Measurements from ENCODE around the gene DPP10. TPM values are rescaled to one million over a fixed set of nuclear protein-coding genes. Genes with fewer than 3 reads are reported as not detected.

The DPP10 gene
- total and polyA plus RNA-seq, 10 of the 15 experiments (the other 5 are each of a cell fraction or from before 2014, with no cell fraction given), result not detected

DNA sequence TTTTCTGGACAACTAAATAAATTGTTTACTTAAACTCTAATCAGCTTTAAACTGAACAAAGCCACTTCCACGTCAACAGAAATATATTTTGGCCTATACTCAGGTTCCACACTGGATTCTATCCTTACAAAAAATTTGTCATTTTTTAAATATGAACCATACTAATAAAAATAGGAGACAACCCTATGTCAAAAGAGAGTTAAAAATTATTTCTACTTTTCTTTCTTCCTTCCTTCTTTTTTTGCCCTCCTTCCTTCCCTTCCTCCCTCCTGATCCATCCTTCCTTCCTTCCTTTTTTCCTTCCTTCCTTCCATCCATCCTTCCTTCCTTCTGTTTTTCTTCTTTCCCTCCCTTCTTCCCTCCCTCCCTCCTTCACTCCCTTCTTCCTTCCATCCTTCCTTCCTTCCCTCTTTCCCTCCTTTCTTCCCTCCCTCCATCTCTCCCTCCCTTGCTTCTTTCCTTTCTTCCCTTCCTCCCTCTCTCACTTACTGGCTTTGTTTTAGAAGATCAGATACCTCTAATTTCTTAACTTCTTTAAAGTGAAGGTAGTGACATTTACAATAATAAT, 1444.9 kb downstream of the DPP10 start:
- DNase-seq (ENCODE audit: low read depth, low spot score) (no peak), ATAC-seq (no peak), FAIRE-seq (no peak)
- H3K27me3 ChIP-seq (replicated peaks in 1 of 2; ENCODE audit: control insufficient read depth in 2 of 2, insufficient read depth in 2 of 2, low read length in 1 of 2), result no peaks in the 10 kb centered on the region
- no peak overlapping the region for H2AFZ ChIP-seq (ENCODE audit: control insufficient read depth, low read depth, low read length)
- no peaks in the 10 kb centered on the region for H4K20me1 ChIP-seq (ENCODE audit: control insufficient read depth, insufficient read depth)
- RAD21 ChIA-PET (ENCODE audit: unreplicated experiment), result no interaction called here
- intact Hi-C loops (cut with micrococcal nuclease; ENCODE audit: unreplicated experiment), result no loop called here
- CTCF ChIA-PET, result no interaction called here
- no peaks in the 10 kb centered on the region for H3K36me3 ChIP-seq (ENCODE audit: control insufficient read depth in 2 of 2, insufficient read depth in 2 of 2, low read length in 1 of 2)
- TF ChIP-seq FOXM1 (IDR thresholded peaks at IDR 0.05; ENCODE audit: low read depth, low read length) (no peak), ETV6 (conservative IDR thresholded peaks at IDR 0.05 in 1 of 2, IDR thresholded peaks at IDR 0.05 in 1 of 2; ENCODE audit: borderline replicate concordance in 1 of 2, low read depth in 1 of 2) (no peak), SP1 (IDR thresholded peaks at IDR 0.05; ENCODE audit: low read depth, low read length) (no peak), TCF7 (IDR thresholded peaks at IDR 0.05; ENCODE audit: borderline replicate concordance) (no peak), MYC (IDR thresholded peaks at IDR 0.05; ENCODE audit: insufficient read depth, insufficient read length, insufficient replicate concordance, low read length, severe bottlenecking) (no peak), TCF12 (IDR thresholded peaks at IDR 0.05; ENCODE audit: low read depth, low read length) (no peak), PAX8 (IDR thresholded peaks at IDR 0.05) (no peak), SMARCA5 (IDR thresholded peaks at IDR 0.05) (no peak), NR2F1 (conservative IDR thresholded peaks at IDR 0.05) (no peak), JUNB (IDR thresholded peaks at IDR 0.05) (no peak), ASH2L (IDR thresholded peaks at IDR 0.05; ENCODE audit: borderline replicate concordance, low read depth) (no peak), ATF3 (IDR thresholded peaks at IDR 0.05; ENCODE audit: borderline replicate concordance, extremely low read depth, low read depth, low read length) (no peak)
- TF ChIP-seq, protein P1, sequence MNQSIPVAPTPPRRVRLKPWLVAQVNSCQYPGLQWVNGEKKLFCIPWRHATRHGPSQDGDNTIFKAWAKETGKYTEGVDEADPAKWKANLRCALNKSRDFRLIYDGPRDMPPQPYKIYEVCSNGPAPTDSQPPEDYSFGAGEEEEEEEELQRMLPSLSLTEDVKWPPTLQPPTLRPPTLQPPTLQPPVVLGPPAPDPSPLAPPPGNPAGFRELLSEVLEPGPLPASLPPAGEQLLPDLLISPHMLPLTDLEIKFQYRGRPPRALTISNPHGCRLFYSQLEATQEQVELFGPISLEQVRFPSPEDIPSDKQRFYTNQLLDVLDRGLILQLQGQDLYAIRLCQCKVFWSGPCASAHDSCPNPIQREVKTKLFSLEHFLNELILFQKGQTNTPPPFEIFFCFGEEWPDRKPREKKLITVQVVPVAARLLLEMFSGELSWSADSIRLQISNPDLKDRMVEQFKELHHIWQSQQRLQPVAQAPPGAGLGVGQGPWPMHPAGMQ (IDR thresholded peaks at IDR 0.05; ENCODE audit: borderline replicate concordance), result no peak
- TF ChIP-seq, protein P2, sequence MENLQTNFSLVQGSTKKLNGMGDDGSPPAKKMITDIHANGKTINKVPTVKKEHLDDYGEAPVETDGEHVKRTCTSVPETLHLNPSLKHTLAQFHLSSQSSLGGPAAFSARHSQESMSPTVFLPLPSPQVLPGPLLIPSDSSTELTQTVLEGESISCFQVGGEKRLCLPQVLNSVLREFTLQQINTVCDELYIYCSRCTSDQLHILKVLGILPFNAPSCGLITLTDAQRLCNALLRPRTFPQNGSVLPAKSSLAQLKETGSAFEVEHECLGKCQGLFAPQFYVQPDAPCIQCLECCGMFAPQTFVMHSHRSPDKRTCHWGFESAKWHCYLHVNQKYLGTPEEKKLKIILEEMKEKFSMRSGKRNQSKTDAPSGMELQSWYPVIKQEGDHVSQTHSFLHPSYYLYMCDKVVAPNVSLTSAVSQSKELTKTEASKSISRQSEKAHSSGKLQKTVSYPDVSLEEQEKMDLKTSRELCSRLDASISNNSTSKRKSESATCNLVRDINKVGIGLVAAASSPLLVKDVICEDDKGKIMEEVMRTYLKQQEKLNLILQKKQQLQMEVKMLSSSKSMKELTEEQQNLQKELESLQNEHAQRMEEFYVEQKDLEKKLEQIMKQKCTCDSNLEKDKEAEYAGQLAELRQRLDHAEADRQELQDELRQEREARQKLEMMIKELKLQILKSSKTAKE (IDR thresholded peaks at IDR 0.05; ENCODE audit: low read depth, poor library complexity, severe bottlenecking), result no peak
- TF ChIP-seq, protein P3, sequence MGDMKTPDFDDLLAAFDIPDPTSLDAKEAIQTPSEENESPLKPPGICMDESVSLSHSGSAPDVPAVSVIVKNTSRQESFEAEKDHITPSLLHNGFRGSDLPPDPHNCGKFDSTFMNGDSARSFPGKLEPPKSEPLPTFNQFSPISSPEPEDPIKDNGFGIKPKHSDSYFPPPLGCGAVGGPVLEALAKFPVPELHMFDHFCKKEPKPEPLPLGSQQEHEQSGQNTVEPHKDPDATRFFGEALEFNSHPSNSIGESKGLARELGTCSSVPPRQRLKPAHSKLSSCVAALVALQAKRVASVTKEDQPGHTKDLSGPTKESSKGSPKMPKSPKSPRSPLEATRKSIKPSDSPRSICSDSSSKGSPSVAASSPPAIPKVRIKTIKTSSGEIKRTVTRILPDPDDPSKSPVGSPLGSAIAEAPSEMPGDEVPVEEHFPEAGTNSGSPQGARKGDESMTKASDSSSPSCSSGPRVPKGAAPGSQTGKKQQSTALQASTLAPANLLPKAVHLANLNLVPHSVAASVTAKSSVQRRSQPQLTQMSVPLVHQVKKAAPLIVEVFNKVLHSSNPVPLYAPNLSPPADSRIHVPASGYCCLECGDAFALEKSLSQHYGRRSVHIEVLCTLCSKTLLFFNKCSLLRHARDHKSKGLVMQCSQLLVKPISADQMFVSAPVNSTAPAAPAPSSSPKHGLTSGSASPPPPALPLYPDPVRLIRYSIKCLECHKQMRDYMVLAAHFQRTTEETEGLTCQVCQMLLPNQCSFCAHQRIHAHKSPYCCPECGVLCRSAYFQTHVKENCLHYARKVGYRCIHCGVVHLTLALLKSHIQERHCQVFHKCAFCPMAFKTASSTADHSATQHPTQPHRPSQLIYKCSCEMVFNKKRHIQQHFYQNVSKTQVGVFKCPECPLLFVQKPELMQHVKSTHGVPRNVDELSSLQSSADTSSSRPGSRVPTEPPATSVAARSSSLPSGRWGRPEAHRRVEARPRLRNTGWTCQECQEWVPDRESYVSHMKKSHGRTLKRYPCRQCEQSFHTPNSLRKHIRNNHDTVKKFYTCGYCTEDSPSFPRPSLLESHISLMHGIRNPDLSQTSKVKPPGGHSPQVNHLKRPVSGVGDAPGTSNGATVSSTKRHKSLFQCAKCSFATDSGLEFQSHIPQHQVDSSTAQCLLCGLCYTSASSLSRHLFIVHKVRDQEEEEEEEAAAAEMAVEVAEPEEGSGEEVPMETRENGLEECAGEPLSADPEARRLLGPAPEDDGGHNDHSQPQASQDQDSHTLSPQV (IDR thresholded peaks at IDR 0.05), result no peak
- TF ChIP-seq, protein P4, sequence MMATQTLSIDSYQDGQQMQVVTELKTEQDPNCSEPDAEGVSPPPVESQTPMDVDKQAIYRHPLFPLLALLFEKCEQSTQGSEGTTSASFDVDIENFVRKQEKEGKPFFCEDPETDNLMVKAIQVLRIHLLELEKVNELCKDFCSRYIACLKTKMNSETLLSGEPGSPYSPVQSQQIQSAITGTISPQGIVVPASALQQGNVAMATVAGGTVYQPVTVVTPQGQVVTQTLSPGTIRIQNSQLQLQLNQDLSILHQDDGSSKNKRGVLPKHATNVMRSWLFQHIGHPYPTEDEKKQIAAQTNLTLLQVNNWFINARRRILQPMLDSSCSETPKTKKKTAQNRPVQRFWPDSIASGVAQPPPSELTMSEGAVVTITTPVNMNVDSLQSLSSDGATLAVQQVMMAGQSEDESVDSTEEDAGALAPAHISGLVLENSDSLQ (IDR thresholded peaks at IDR 0.05), result no peak
- no peak overlapping the region for H3K9ac ChIP-seq (ENCODE audit: control insufficient read depth, insufficient read depth, low read length)
- 0% methylated on average over 1 of the region's 1 CpG for WGBS (ENCODE audit: insufficient coverage, insufficient replicate concordance, low lambda C conversion rate, missing lambda C conversion rate)
- POLR2A ChIA-PET, result no interaction called here
- in situ Hi-C loops (cut with MboI), result no loop called here
- no peaks in the 10 kb centered on the region for H3K4me1 ChIP-seq (ENCODE audit: control insufficient read depth, insufficient read depth, low read length)
- H3K79me2 ChIP-seq (ENCODE audit: control insufficient read depth, insufficient read depth, low read length), result no peaks in the 10 kb centered on the region
- no peak overlapping the region for H3K4me3 ChIP-seq
- SMC1A ChIA-PET (ENCODE audit: uncharacterized antibody, unreplicated experiment), result no interaction called here
- no peak overlapping the region for H3K4me2 ChIP-seq (ENCODE audit: control insufficient read depth, insufficient read depth)
- BruUV-seq (replicated peaks), result no TSS peak
- no peak overlapping the region for H3K27ac ChIP-seq (ENCODE audit: control insufficient read depth, insufficient read depth)
- no peaks in the 10 kb centered on the region for H3K9me3 ChIP-seq (replicated peaks; ENCODE audit: control insufficient read depth, insufficient read depth, low read length)

All from GM12878 (cell line).